Measurements from ENCODE around the gene PMVK.

- TF ChIP-seq POLR2A (IDR thresholded peaks at IDR 0.05; ENCODE audit: low read depth, low read length) (no peak), TAF1 (IDR thresholded peaks at IDR 0.05; ENCODE audit: borderline replicate concordance, low read depth, low read length) (no peak)
These were observed 39.0 kb upstream of the PMVK start for GRCh38 chr1:154975409-154976059.
